Measurements from ENCODE around the gene KLHDC1.

GRCh38 chr14:49769581-49770211, 76.8 kb downstream of the KLHDC1 start:
- TF ChIP-seq EZH2phosphoT487 (IDR thresholded peaks at IDR 0.05; ENCODE audit: insufficient read depth, low read depth) (no peak), EZH2 (IDR thresholded peaks at IDR 0.05; ENCODE audit: insufficient read depth, poor library complexity, severe bottlenecking) (no peak)

Data from GM23248 (cell line).